TTC549 (cell line): ENCODE measurements around the gene PRELP.
"Not testable (repeated sequence)": the region's sequence is repeated elsewhere in the genome, so short reads cannot be mapped to it uniquely, and the experiment has no call there.

Experiments used
- FAIRE-seq: peaks from 2 replicates; lab custom pipeline; 2012; peaks lifted over from hg19 to GRCh38; lab: Jason Lieb, UNC

PRELP gene

DNA sequence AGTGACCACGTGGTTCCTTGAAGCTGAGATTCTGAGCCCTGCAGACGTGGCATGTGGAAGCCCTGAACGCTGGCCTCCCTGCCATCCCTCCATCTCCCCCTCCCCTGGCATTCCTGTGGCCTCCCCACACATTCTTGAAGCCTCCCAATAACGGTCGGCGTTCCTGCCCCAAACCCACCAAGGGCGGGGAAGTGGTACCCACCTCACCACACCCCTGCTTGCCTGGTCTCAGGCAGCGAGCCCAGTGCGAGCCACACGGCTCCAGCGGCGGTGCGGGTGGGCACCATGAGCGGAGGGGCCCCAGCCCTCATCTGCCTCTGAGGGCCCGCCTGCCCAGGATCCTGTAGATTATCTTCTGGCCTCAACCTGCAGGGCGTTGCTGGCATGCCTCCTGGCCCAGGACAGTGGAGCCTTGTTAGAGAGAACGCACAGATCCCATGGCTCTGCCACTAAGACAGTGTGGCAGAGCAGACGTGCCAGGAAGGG lies 20.6 kb upstream of the PRELP start:
- FAIRE-seq = no peak

DNA sequence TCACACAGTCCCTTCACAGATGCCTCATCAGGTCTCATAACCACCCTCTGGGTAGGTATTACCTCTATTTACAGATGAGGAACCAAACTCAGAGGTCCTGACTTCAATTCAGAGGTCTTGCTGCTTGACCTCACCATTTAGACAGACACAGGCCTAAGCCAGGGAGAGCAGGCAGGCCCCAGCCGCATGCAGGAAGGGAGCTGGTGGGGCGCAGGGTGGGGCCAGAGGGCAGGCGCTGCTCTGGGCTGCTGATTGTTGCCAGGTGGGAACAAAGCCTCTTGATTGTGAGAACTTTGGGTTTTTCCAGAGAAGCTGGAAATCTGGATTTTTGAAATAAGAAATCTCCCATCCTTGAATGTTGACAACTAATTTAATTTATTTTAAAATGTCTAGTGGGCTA lies 19.9 kb upstream of the PRELP start:
- no peak for FAIRE-seq

- no peak for FAIRE-seq
These were observed 19.0 kb upstream of the PRELP start for GRCh38 chr1:203456577-203456976.

- FAIRE-seq = no peak
These were observed 17.5 kb upstream of the PRELP start for GRCh38 chr1:203458078-203458477.

DNA sequence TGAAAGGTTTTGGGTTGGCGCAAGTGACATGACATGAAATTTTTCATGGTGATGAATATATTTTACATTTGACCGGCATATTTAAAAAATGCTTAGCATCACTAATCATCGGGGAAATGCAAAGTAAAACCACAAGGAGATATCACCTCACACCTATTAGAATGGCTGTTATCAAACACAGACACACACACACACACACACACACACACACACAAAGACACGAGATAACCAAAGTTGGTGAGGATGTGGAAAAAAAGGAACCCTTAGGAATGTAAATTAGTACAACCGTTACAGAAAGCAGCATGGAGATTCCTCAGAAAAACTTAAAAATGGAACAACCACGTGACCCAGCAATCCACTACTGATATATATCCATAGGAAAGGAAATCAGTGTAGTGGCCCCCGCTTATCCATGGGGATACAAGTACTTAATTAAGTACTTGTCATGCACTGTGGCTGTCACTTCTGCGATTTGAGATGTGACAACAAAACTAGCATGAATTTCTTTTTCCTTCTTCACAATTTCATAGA lies 15.9 kb upstream of the PRELP start:
- FAIRE-seq = no peak

- FAIRE-seq = no peak
These were observed 13.9 kb upstream of the PRELP start for GRCh38 chr1:203461717-203462116.

DNA sequence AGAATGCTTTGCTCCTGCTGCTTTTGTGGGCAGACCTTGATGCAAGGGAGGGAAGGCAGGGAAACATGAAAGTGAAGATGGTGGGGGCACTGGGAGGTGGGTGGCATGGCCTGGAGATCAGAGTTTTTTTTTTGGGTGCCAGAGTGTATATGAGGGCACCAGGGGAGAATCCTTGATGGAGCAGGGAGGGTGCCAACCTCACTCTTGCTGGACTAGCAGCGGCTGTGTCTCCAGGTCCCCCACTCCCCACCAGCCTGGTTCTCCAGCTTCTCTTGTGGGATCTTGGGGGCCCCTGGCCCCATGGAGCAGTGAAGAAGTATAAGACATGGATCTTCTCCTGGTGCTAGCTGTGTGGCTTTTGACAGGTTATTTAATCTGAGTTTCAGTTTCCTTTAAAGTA lies 13.5 kb upstream of the PRELP start:
- no peak for FAIRE-seq

- no peak for FAIRE-seq
These were observed 12.7 kb upstream of the PRELP start for GRCh38 chr1:203462878-203463277.

DNA sequence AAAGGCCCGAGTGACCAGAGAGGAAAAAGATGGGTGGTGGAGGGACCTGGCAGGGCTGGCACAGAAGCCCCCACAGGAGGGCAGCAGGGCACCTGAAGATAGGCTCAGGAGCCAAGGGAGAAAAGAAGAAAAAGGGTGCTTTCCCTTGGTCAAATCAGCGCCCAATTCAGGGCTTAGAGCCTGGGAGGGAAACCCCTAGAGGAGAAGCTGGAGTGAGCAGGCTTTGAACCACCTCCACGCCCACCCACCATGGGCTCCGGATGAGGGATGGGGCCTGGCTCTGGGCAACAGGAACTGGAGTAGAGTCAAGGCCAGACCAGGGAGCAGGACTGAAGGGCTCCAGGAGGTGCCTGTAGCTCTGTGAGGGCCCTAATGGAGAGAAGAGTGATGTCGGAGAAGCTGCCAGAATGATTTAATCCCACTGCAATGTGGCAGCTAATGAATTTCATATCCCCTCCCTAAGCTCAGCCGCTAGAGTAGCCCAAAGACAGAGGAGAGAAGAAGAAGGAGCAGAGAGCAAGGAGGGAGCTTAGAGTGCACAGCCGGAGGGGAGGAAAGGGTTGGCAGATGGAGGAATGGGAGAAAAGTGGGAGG lies 12.0 kb upstream of the PRELP start:
- FAIRE-seq = no peak

DNA sequence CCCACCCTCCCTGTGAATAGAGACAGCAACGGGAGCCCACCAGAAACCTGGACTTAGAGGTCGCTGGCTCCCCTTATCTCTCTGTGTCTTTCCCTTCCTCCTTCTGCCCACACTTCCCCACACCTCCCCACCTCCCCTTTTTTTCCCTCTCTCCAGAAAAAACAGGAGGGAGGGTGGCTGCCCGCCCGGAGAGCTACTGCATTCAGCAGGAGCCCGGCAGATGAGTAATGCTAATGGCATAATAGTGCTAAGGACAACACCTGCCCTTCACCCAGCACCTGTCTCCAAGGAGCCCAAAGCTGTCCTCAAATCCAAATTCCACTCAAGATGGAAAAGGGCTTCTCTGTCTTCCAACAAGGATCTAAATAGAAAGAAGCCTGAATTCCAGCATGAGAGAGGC lies 11.4 kb upstream of the PRELP start:
- FAIRE-seq = no peak

DNA sequence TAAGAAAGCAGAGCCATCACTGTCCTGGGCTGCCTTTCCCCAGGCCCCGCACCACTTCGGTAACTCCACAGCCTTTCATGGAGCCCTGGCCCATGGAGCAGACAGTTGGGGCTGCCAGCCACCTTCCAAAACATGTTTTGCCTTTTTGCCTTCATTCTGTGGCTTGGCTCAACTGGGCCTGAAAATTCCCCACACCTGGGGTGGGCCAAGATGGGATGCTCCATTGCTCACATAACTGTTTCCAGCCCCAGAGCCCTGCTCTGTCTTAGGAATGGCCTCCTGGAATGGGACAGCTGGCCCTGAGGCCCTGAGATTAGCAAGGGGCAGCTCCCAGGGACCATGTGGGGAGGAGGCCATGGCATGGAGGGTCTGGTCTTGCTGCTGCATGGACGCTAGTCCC lies 10.9 kb upstream of the PRELP start:
- no peak for FAIRE-seq

GRCh38 chr1:203465146-203465798 lies 10.3 kb upstream of the PRELP start:
- no peak for FAIRE-seq

DNA sequence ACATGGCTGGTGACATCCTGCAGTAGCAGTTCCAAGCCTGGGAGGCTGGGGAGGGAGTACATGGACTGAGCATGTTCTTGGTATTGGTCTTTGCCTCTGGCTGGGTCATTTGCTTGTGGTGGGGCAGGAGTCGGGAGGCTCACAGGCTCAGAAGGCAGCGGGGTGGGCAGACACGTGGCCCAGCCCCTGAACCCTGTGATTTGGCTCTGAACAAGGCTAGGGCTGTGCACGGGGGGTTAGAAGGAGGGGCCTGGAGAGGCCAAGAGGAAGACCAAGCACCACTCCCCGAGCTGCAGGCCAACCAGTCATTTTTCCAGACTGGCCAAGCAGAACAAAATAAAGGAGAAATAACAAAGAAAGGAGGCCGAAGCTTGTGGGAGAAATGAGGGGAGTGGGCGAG lies 9.7 kb upstream of the PRELP start:
- FAIRE-seq = no peak

- FAIRE-seq = not testable (repeated sequence)
These were observed 8.6 kb upstream of the PRELP start for GRCh38 chr1:203466906-203467549.

DNA sequence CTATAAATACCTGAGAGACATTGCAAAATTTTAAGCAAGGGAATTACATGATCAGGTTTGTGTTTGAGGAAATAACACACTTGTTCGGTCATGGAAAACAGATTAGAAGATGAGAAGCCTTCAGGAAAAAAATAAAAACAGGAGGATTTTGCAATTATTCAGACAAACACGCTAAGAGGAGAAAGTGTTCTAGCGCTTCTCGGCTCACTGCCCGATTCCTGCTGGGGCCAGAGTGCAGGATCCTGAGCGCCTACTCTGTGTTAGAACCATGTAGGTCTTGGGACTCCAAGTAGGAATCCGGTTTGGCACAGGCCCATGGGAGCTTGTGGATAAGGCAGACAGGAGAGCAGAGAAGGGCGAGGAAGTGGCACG lies 8.1 kb upstream of the PRELP start:
- no peak for FAIRE-seq

DNA sequence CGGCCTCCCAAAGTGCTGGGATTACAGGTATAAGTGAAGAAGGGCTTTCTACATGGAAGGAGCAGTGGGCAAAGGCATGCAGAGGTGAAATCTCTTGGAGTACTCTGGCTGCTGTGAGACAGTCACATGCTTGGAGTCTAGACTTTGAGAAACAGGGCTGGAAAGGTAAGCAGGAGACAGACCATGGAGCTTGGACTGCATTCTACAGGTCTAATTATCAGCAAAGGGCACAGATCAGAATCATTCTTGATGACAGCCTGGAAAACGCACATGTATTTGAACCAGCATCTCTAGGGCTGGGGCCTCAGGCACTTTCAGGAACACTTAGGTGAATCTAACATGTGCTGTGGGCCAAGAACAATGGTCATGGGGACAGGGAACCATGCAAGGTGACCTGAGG lies 7.3 kb upstream of the PRELP start:
- FAIRE-seq = no peak

- FAIRE-seq = no peak
These were observed 5.4 kb upstream of the PRELP start for GRCh38 chr1:203470240-203470639.

GRCh38 chr1:203471841-203472240 lies 3.8 kb upstream of the PRELP start:
- no peak for FAIRE-seq

GRCh38 chr1:203473281-203473680 lies 2.3 kb upstream of the PRELP start:
- FAIRE-seq = no peak

- FAIRE-seq = no peak
These were observed 1.8 kb upstream of the PRELP start for GRCh38 chr1:203473781-203474305.

GRCh38 chr1:203476216-203476814 lies 709 bp downstream of the PRELP start:
- no peak for FAIRE-seq

- FAIRE-seq = no peak
These were observed 2.1 kb downstream of the PRELP start for GRCh38 chr1:203477748-203478147.

- no peak for FAIRE-seq
These were observed 2.6 kb downstream of the PRELP start for GRCh38 chr1:203478231-203478630.
